Prostate gland (tissue), 2 donors: ENCODE measurements around the gene EIF3K. TPM values are rescaled to one million over a fixed set of nuclear protein-coding genes. Genes with fewer than 3 reads are reported as not detected.

ENCODE experiments used
- DNase-seq: peaks from one replicate; pipeline ENCODE4 v3.0.0-alpha.2; 2019; ENCODE audit warnings: low spot score
- H3K27ac ChIP-seq, 2 donors: fragments of 200-600 bp; sonication (generic); 2 replicates each; pipeline ENCODE4 v1.5.1; 2017 to 2019
- H3K27me3 ChIP-seq: fragments of 200-600 bp; sonication (generic); replicated peaks from 2 replicates; pipeline ENCODE4 v1.5.1; 2019; ENCODE audit not compliant: insufficient read depth
- H3K36me3 ChIP-seq, 2 donors: fragments of 200-600 bp; sonication (generic); 1 replicate in 1 of 2; 2 replicates in 1 of 2; pipeline versions ENCODE4 v1.5.1 to v1.8.1; 2017 to 2019
- H3K4me1 ChIP-seq: fragments of 200-600 bp; sonication (generic); replicated peaks from 2 replicates; pipeline ENCODE4 v1.5.1; 2019
- H3K4me3 ChIP-seq, 2 donors: fragments of 200-600 bp; sonication (generic); 2 replicates each; pipeline ENCODE4 v1.5.1; 2017 to 2019
- H3K9me3 ChIP-seq: fragments of 200-600 bp; sonication (generic); 2 replicates; pipeline ENCODE4 v1.5.1; 2017
- CTCF ChIP-seq, 4 experiments: fragments of 200-600 bp in 2 of 4; fragments of 450-650 bp in 2 of 4; sonication (generic) in 2 of 4; IDR thresholded peaks; 1 replicate in 3 of 4; 2 replicates in 1 of 4; pipeline ENCODE4 v1.5.1; 2016 to 2019; ENCODE audit warnings: antibody characterized with exemption in 4 of 4, mild to moderate bottlenecking in 2 of 4, moderate library complexity in 2 of 4
- POLR2A ChIP-seq: fragments of 450-650 bp; IDR thresholded peaks from one replicate; pipeline ENCODE4 v1.6.1; 2016; ENCODE audit warnings: antibody characterized with exemption, mild to moderate bottlenecking
- POLR2AphosphoS5 ChIP-seq: sonication (generic); formaldehyde crosslinking; IDR thresholded peaks from one replicate; pipeline ENCODE4 v1.6.1; 2017; ENCODE audit warnings: antibody characterized with exemption
- WGBS: methylation state at CpG from one replicate; pipeline ENCODE4 v1.1.5; 2018; 5-methylcytosine and 5-hydroxymethylcytosine counted together
- intact Hi-C: fragments of 100-400 bp; cut with DNase I; formaldehyde crosslinking; loops from one replicate; pipeline ENCODE4 v1.14.2; 2022
- total RNA-seq, 2 donors: library from RNA; depleted of rRNA; stranded (reverse); fragments of >200 nt; gene quantifications; one replicate each; pipeline ENCODE4 v1.1.0, GENCODE V29; 2016

EIF3K gene
- total RNA-seq, 2 donors from 2014 or later: 368 to 618 TPM

DNA sequence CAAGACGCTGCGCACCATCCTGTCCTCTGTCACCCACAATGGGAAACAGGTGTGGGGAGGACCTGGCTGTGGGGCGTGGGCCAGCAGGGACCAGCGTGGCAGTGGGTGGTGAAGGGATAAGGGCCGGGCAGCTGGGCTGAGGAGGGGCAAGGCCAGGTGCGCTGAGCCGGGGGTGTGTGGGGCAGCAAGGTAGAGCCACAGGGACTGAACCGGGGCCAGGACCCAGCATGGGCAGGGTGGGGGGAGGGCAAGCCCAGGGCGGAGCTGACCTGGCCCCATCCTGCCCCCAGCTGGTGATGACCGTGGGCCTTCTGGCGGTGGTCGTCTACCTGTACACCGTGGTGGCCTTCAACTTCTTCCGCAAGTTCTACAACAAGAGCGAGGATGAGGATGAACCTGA lies 38.9 kb upstream of the EIF3K start:
- H3K4me1 ChIP-seq: no peaks in the 10 kb centered on the region
- WGBS: 93% methylated on average over 15 of the region's 15 CpGs
- no peak overlapping the region for H3K27ac ChIP-seq
- intact Hi-C loops: no loop called here
- H3K9me3 ChIP-seq: no peaks in the 10 kb centered on the region
- no peaks in the 10 kb centered on the region for H3K36me3 ChIP-seq
- H3K27me3 ChIP-seq: no peaks in the 10 kb centered on the region
- TF ChIP-seq POLR2A: no peak
- no peak for TF ChIP-seq CTCF (IDR thresholded peaks at IDR 0.05)
- no peak for TF ChIP-seq POLR2AphosphoS5
- no peak for DNase-seq
- no peak overlapping the region for H3K4me3 ChIP-seq

- Histone ChIP-seq H3K9me3 (no peaks in the 10 kb centered on the region), H3K4me3 (no peak overlapping the region), H3K4me1 (no peaks in the 10 kb centered on the region), H3K36me3 (no peaks in the 10 kb centered on the region), H3K27me3 (no peaks in the 10 kb centered on the region), H3K27ac (no peak overlapping the region)
- 89% methylated on average over 14 of the region's 14 CpGs for WGBS
- intact Hi-C loops: no loop called here
- no peak for DNase-seq
- TF ChIP-seq POLR2AphosphoS5: no peak
- TF ChIP-seq POLR2A: no peak
- TF ChIP-seq CTCF (IDR thresholded peaks at IDR 0.05): no peak
Observed at GRCh38 chr19:38583219-38583984, 35.6 kb upstream of the EIF3K start.

GRCh38 chr19:38583985-38584305 lies 35.0 kb upstream of the EIF3K start:
- TF ChIP-seq POLR2AphosphoS5 (no peak), POLR2A (no peak)
- Histone ChIP-seq H3K27me3 (no peaks in the 10 kb centered on the region), H3K36me3 (no peaks in the 10 kb centered on the region), H3K4me3 (no peak overlapping the region), H3K27ac (no peak overlapping the region), H3K9me3 (no peaks in the 10 kb centered on the region), H3K4me1 (no peaks in the 10 kb centered on the region)
- WGBS: 82% methylated on average over 4 of the region's 4 CpGs
- no peak for DNase-seq
- intact Hi-C loops: no loop called here

DNA sequence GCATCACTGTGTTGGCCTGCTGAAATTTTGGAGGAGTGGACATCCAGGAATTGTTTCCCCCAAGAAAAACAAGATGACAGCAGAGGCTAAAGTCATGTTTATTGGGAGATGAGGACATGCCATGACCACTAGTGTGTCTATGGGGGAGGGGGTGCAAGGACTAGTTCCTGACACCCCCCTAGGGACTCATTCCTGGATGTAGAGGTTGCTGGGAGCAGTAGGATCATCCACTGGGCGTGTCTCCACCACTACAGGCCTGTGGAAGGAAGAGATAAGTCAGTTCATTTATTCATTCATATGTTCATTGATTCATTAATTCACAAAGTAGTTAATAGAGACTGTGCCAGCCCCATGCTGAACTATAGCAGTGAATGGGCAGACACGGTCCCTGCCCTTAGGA lies 31.4 kb upstream of the EIF3K start:
- 97% methylated on average over 2 of the region's 2 CpGs for WGBS
- Histone ChIP-seq H3K9me3 (no peaks in the 10 kb centered on the region), H3K36me3 (no peaks in the 10 kb centered on the region), H3K27ac (no peak overlapping the region), H3K4me1 (no peaks in the 10 kb centered on the region), H3K4me3 (no peak overlapping the region), H3K27me3 (no peaks in the 10 kb centered on the region)
- intact Hi-C loops: no loop called here
- DNase-seq: no peak
- TF ChIP-seq POLR2AphosphoS5 (no peak), CTCF (IDR thresholded peaks at IDR 0.05) (no peak), POLR2A (no peak)

DNA sequence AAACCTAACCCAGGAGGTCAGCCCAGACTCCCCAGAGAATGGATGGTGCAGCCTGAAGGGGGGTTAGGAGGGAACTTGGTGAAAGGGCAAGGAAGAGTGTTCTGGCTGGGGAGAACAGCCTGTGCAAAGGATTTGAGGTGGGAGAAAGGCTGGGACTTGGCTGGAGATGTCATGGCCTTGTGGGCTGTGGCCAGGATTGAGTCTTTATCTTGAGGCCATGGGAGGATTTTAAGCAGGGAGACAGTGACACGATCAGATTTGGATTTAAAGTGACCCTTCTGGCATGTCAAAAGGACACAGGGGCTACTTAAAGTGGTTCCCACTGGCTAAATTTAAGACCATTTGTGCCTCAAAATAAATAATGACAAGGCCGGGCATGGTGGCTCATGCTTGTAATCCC lies 30.9 kb upstream of the EIF3K start:
- H3K36me3 ChIP-seq: no peaks in the 10 kb centered on the region
- H3K4me1 ChIP-seq: no peaks in the 10 kb centered on the region
- no peaks in the 10 kb centered on the region for H3K27me3 ChIP-seq
- DNase-seq: no peak
- no peaks in the 10 kb centered on the region for H3K9me3 ChIP-seq
- no peak overlapping the region for H3K27ac ChIP-seq
- TF ChIP-seq POLR2AphosphoS5 (no peak), CTCF (IDR thresholded peaks at IDR 0.05) (no peak), POLR2A (no peak)
- no peak overlapping the region for H3K4me3 ChIP-seq
- 85% methylated on average over 2 of the region's 2 CpGs for WGBS
- intact Hi-C loops: no loop called here
